HG03108 (cell line): ENCODE measurements around the gene AXIN2.
"Not testable (repeated sequence)": the region's sequence is repeated elsewhere in the genome, so short reads cannot be mapped to it uniquely, and the experiment has no call there.

Experiments
- ATAC-seq: cut with Tn5 transposase; IDR thresholded peaks from one replicate; pipeline ENCODE4 v1.9.1; 2021; ENCODE audit warnings: moderate library complexity; ENCODE audit not compliant: unreplicated experiment

The AXIN2 gene

GRCh38 chr17:65523853-65524664 lies 37.4 kb downstream of the AXIN2 start:
- no peak for ATAC-seq

GRCh38 chr17:65523411-65523810 lies 38.0 kb downstream of the AXIN2 start:
- no peak for ATAC-seq

DNA sequence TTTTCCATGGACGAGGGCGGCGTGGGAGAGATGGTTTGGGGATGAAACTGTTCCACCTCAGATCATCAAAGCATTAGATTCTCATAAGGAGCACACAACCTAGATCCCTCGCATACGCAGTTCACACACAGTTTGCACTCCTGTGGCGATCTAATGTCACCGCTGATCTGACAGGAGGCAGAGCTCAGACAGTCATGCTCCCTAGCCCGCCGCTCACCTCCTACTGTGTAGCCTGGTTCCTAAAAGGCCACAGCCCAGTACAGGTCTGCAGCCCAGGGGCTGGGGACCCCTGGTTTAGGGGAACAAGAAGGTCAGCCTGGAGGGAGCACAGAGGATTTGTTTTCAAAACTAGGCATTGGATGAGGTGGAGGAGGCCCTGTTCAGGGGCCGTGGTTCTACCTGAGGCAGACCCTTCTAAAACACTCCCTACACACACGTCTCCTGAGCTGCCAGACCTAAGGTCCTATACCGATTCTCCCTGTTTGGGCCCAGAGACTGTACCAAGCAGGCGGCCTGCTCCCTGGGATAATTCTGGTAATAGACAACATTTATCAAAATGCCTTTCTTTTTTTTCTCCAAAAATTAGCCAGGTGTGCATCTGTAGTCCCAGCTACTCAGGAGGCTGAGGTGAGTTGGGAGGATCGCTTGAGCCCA lies 38.6 kb downstream of the AXIN2 start:
- no peak for ATAC-seq

- no peak for ATAC-seq
Observed at GRCh38 chr17:65519462-65519861, 42.0 kb downstream of the AXIN2 start.

DNA sequence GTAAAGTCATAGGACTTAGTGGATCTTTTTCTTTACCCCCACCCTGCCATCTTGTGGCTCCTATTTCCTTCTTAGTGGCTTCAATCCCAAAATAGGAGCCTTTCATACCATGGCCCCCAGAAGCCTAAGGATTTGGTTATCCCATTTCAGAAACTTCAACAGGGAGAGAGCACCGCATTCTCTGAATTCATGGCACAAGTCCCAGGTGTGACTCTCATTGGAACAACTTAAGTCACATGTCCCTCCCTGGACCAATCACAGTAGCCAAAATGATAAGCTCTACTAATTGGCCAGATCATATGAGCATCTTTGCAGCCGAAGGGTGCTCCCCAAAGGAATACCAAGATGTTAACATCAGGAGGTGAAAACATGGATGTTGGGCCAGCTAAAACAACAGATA lies 43.2 kb downstream of the AXIN2 start:
- ATAC-seq, result no peak

DNA sequence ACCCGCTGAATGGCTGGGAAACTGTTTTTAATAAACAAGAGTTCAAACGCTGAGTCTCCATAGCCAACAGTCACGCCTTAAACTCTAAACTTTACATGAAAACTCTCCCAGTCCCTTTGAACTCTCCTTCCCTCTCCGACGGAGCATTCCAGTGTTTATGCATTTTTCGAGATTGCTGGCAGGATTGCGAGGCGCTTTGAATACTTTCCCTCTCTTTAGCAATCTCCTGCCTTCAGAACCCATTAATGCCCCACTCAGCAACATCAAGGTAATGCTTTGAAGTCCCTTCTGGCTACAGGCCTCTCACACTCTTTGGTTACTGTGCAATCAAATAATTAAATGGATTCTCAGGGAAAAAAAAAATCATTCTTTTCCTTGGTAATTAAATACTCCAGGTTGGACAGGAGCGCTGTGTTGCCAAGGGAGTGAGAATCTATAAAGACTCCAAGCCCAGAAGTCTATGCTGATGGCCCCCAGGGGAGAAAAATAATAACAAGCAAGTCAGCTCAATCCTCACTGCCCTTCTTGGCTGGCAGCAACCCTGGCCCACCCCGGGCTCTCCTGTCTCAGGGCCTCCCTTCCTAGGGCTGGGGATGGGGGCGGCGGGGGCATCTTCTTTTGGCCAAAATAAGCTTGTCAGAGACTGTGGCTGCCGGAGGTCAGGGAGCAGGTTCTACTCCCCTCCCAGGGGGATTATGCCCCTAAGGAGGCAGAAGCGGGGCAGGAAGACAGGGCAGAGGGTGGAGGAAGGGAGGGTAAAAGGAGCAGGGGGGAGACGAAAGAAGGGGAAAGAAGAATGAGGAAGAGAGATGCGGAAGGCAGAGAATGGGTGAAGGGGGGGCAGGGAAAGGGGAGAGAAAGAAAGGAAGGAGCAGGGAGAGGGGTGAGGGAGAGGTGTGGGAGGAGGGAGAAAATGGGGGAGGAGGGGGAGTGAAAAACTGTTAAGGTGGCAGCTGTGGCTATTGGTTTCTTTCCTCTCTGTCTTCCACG lies 45.2 kb downstream of the AXIN2 start:
- no peak for ATAC-seq

GRCh38 chr17:65515512-65515911 lies 45.9 kb downstream of the AXIN2 start:
- no peak for ATAC-seq

DNA sequence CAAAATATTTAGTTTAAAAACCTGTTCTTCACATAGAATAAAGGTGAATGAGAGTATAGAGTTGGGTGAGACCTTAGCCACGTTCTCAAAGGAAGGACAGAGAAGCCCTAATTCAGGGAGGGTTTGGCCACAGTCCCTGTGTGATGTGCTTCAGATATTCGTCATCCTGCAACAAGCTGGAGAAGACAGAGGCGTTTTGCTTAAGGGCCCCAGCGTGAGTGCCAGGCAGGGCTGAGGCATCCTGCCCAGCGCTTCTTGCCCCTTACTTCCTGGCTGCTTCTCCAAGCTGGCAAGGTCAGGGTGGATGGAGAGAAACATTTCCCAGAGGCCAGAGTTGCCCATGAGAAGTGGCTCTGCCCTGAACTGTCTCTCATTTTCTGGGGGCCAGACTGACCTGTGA lies 46.9 kb downstream of the AXIN2 start:
- no peak for ATAC-seq

DNA sequence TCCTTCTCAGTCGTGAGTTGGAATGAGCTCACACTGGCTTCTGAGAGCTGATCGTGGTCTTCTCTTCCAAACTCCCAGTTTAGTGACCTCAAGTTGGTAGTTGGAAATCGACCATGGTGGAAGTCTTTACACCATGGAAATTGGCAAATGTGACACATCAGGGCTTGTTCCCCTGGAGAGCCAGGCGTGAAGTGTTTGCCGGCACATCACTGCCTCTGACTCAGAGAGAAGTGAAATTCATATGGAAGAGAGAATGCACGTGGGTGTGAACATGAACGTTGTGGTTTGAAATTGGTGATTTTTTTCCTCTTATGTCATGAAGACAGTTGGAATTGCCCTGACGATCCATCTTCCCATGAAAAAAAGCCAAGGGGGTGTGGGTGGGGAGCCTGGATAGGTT lies 47.4 kb downstream of the AXIN2 start:
- ATAC-seq, result no peak

GRCh38 chr17:65511316-65511715 lies 50.1 kb downstream of the AXIN2 start:
- ATAC-seq, result no peak

DNA sequence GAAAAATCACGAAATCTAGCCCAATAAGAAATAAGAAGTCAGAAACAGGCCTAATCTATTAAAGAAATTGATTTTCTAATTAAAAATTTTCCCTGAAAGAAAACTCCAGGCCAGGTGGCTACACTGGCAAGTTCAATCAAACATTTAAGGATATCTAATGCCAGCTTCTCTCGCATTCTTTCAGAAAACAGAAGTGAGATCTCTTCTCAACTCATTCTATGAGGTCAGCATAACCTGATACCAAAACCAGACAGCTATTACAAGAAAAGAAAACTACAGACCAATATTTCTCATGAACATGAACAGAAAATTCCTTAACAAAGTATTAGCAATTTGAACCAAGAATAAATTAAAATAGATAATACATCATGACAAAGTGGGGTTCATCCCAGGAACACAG lies 52.4 kb downstream of the AXIN2 start:
- ATAC-seq, result no peak

GRCh38 chr17:65504673-65505072 lies 56.8 kb downstream of the AXIN2 start:
- not testable (repeated sequence) for ATAC-seq

DNA sequence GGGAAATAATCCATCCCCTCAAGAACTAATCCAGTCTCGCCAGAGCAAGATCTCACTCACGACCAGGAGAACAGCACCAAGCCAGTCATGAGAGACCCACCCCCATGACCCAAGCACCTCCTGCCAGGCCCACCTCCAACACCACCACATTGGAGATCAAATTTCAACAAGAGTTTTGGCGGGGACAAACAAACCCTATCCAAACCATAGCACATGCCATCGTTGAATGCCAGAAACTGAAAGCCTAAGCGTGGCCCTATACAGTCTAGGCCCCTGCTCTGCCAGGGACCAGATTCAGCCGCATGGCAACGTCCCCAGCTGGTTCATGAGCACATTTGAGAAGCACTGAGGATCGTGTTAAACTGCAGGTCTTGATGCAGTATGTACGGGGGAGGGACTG lies 57.3 kb downstream of the AXIN2 start:
- ATAC-seq, result no peak

- ATAC-seq, result no peak
Observed at GRCh38 chr17:65503557-65503956, 57.9 kb downstream of the AXIN2 start.

DNA sequence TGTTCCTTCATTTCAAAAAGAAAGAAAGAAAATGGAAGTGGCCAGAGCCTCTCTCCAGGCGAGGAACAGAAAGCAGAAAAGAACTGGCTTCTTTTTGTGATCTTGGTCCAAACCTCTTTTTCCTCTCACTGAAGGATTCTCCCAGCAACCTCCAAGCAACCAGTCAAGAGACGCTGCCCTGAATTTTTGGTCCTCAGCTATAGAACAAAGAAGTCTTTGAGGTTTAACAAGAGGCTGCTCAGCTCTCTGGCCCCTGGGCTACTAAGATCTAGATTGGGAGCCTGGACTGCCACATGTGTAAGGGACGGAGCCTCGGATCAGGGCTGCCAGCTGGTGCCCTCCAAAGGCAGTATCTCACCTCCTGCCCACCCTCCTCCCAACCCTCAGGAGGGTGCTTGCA lies 62.6 kb downstream of the AXIN2 start:
- ATAC-seq, result no peak

DNA sequence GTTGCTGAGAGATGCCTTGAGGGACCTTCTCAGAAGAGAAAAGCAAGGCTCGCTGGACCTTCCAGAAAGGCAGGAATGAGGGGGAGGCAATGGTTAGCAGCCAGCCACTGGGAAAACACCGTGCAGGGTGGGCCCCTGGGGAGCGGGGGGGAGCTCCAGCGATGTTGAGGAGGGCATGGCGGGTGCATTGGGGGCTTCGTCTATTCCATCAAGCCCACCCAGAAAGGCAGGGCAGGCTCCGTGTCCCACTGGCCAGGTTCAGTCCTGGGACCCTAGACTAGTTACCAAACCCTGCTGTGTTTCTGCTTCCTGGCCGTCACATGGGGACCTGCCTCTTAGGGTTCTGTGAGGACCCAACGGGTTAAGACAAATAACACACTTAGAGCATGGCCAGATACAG lies 64.6 kb downstream of the AXIN2 start:
- ATAC-seq, result no peak

DNA sequence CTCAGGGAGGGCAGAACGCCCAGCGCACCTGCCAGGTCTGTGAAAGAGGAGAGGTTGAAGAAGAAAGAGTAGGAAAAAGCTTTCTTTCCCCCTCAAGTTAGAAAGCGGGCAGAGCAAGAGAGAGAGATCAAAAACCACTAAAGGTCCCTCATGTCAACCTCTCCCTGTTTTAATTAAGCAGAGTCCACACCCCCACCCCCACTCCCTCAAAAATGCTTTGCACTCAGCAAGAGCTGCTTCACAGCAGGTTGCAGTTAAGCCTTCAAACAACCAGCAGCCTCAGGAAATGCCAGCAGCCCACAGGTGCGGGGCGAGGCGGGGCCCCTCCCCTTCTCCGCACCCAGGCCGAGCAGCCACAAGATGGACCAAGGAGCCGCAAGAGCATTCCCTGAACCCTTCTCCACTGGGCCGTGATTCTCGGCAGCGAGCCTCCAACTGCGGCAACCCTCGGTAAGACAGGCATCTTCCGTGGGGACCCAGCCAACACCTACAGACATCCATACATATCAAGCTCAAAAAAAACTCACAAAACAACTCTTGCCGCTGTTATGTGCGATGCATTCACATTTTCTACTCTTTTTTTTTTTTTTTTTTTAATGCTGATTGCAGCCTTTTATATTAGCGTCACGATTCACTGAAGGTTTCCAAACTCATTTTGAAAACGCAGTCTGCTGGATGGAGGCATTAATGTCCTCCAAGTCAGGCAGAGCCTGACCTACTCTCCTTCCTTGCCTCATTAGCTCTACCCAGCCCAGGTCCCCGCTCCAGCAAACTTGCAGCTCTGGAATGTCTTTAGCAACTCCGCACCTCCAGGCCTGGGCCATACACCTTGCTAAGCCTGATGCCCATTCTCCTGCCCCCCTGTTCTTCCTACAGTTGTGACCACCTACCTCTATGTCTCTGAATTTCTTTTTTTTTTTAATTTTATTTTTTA lies 66.1 kb downstream of the AXIN2 start:
- no peak for ATAC-seq

- no peak for ATAC-seq
Observed at GRCh38 chr17:65489413-65490155, 71.9 kb downstream of the AXIN2 start.

GRCh38 chr17:65488665-65489064 lies 72.8 kb downstream of the AXIN2 start:
- no peak for ATAC-seq

GRCh38 chr17:65487990-65488389 lies 73.5 kb downstream of the AXIN2 start:
- no peak for ATAC-seq
